ENCODE measurements around the gene ZNF346.

DNA sequence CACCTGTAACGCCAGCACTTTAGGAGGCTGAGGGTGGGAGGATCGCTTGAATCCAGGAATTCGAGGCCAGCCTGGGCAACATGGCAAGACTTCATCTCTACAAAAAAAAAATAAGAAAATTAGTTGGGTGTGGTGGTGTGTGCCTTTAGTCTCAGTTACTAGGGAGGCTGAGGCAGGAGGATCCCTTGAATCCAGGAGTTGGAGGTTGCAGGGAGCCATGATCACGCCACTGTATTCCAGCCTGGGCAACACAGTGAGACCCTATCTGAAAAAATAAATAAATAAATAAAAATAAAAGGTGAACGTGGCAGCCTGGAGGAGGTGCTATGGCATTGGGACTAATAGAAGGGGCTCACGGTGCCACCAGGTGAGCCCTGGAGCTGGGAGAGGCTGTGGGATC, 71.3 kb downstream of the ZNF346 start:
- TF ChIP-seq, protein P1, sequence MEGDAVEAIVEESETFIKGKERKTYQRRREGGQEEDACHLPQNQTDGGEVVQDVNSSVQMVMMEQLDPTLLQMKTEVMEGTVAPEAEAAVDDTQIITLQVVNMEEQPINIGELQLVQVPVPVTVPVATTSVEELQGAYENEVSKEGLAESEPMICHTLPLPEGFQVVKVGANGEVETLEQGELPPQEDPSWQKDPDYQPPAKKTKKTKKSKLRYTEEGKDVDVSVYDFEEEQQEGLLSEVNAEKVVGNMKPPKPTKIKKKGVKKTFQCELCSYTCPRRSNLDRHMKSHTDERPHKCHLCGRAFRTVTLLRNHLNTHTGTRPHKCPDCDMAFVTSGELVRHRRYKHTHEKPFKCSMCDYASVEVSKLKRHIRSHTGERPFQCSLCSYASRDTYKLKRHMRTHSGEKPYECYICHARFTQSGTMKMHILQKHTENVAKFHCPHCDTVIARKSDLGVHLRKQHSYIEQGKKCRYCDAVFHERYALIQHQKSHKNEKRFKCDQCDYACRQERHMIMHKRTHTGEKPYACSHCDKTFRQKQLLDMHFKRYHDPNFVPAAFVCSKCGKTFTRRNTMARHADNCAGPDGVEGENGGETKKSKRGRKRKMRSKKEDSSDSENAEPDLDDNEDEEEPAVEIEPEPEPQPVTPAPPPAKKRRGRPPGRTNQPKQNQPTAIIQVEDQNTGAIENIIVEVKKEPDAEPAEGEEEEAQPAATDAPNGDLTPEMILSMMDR (IDR thresholded peaks at IDR 0.05) = no peak
- TF ChIP-seq POLR2AphosphoS5 (IDR thresholded peaks at IDR 0.05) = no peak
- TF ChIP-seq POLR2A (IDR thresholded peaks at IDR 0.05) = no peak

Measured in breast epithelium (tissue), 3 donors.